H1 (cell line): ENCODE measurements around the gene SLC35E4. TPM values are rescaled to one million over a fixed set of nuclear protein-coding genes. Genes with fewer than 3 reads are reported as not detected.

Experiments
- BCL11A ChIP-seq, 2 experiments: IDR thresholded peaks; one replicate each; pipeline ENCODE4 v1.6.1; 2011; ENCODE audit warnings: low read depth in 2 of 2, low read length in 2 of 2, mild to moderate bottlenecking in 2 of 2
- HDAC2 ChIP-seq, 2 experiments: fragments of 300-600 bp in 1 of 2; sonication (generic) in 1 of 2; IDR thresholded peaks; 2 replicates each; pipeline ENCODE4 v1.6.1; 2011 to 2012; ENCODE audit warnings: low read depth in 2 of 2, low read length in 2 of 2, mild to moderate bottlenecking in 2 of 2, moderate library complexity in 2 of 2, borderline replicate concordance in 1 of 2, inconsistent platforms in 1 of 2
- MAFK ChIP-seq: IDR thresholded peaks from 2 replicates; pipeline ENCODE4 v1.6.1; 2012; ENCODE audit warnings: low read depth, mild to moderate bottlenecking, improper control_type of control experiment, low read length
- RAD21 ChIP-seq, 2 experiments: IDR thresholded peaks in 1 of 2; conservative IDR thresholded peaks in 1 of 2; 2 replicates each; pipeline ENCODE4 v1.6.1; 2011; ENCODE audit warnings: low read depth in 2 of 2, low read length in 2 of 2, improper control_type of control experiment in 1 of 2, inconsistent platforms in 1 of 2, mild to moderate bottlenecking in 1 of 2, moderate library complexity in 1 of 2
- SIRT6 ChIP-seq: IDR thresholded peaks from one replicate; pipeline ENCODE4 v1.7.1; 2012; ENCODE audit warnings: low read length, inconsistent platforms
- SP2 ChIP-seq: IDR thresholded peaks from 2 replicates; pipeline ENCODE4 v1.6.1; 2012; ENCODE audit warnings: mild to moderate bottlenecking, low read length, inconsistent platforms
- SP4 ChIP-seq: IDR thresholded peaks from 2 replicates; pipeline ENCODE4 v1.6.1; 2012; ENCODE audit warnings: low read length, inconsistent platforms
- ZNF274 ChIP-seq: IDR thresholded peaks from 2 replicates; pipeline ENCODE4 v1.7.0; 2012; ENCODE audit warnings: low read length, borderline replicate concordance; ENCODE audit errors: extremely low read depth
- polyA plus RNA-seq, 7 experiments: library from polyadenylated mRNA; depleted of rRNA in 3 of 7; stranded (reverse) in 5 of 7; unstranded in 2 of 7; fragments of >200 nt in 5 of 7; fragments of 200-250 nt in 2 of 7; gene quantifications; 1 replicate in 5 of 7; 2 replicates in 1 of 7; 4 replicates in 1 of 7; pipeline versions ENCODE4 v1.2.1 to v1.2.3, GENCODE V29; 2011 to 2013; ENCODE audit warnings: missing spikeins in 2 of 7, mixed read lengths in 2 of 7
- total RNA-seq: library from RNA; stranded (reverse); fragmentation: NEBNext Ultra II Directional; extraction: Animal tissue kit (Norgen Biotek cat#: 25700); gene quantifications from 2 replicates; pipeline ENCODE4 v1.2.1, GENCODE V29; 2021

The SLC35E4 gene
- total and polyA plus RNA-seq, 2 of the 8 experiments (the other 6 are each of a cell fraction or from before 2014, with no cell fraction given) = 5.1 to 5.6 TPM

- TF ChIP-seq MAFK (no peak), ZNF274 (no peak), SP4 (no peak), SIRT6 (no peak), BCL11A (IDR thresholded peaks at IDR 0.05; ENCODE audit: low read depth in 2 of 2, low read length in 2 of 2) (no peak), RAD21 (IDR thresholded peaks at IDR 0.05 in 1 of 2, conservative IDR thresholded peaks at IDR 0.05 in 1 of 2; ENCODE audit: low read depth in 2 of 2, low read length in 2 of 2) (no peak), SP2 (no peak), HDAC2 (IDR thresholded peaks at IDR 0.05; ENCODE audit: borderline replicate concordance in 1 of 2, low read depth in 2 of 2, low read length in 2 of 2) (no peak)
Measured at GRCh38 chr22:30650508-30651116, 15.0 kb downstream of the SLC35E4 start (continued).
